ENCODE results near the gene DOK1. TPM values are rescaled to one million over a fixed set of nuclear protein-coding genes. Genes with fewer than 3 reads are reported as not detected.

DOK1 gene
- polyA plus RNA-seq, 3 donors = 48.0 to 53.6 (median 49.3) TPM

GRCh38 chr2:74522516-74522915 is 32.0 kb upstream of the DOK1 start:
- no peak overlapping the region for H3K4me3 ChIP-seq (replicated peaks in 1 of 3; ENCODE audit: low read depth in 2 of 3, low read length in 3 of 3)
- TF ChIP-seq CTCF (IDR thresholded peaks at IDR 0.05) = no peak
- no peak overlapping the region for H3K4me3 Mint-ChIP-seq
- no peak overlapping the region for H2AFZ ChIP-seq (ENCODE audit: insufficient read depth, low read depth, low read length, poor library complexity, severe bottlenecking)
- no peak overlapping the region for H3K4me2 ChIP-seq (replicated peaks; ENCODE audit: extremely low read depth, low read length, poor library complexity, severe bottlenecking)
- peaks cover 47 to 50% (median 49%) of the 10 kb centered on the region in 3 donors for H3K27me3 Mint-ChIP-seq (ENCODE audit: low read depth in 3 of 3)
- H3K79me2 ChIP-seq (ENCODE audit: insufficient read depth, low read length) = peaks cover under 1% of the 10 kb centered on the region
- H3K4me1 ChIP-seq (ENCODE audit: control insufficient read depth in 1 of 2, insufficient read depth in 2 of 2, low read length in 2 of 2) = peaks cover 5 to 13% of the 10 kb centered on the region in 2 donors
- peaks cover 0 to 6% of the 10 kb centered on the region in 2 donors for H3K9me3 ChIP-seq (replicated peaks in 1 of 2; ENCODE audit: control insufficient read depth in 1 of 2, insufficient read depth in 1 of 2, low read length in 2 of 2)
- peaks cover 0 to 11% (median 1%) of the 10 kb centered on the region in 7 donors for H3K9me3 Mint-ChIP-seq
- H3K27me3 ChIP-seq (ENCODE audit: control insufficient read depth in 2 of 2, insufficient read depth in 2 of 2, low read length in 2 of 2) = peaks cover 23 to 35% of the 10 kb centered on the region in 2 donors
- DNase-seq = no peak
- no peak overlapping the region for H3K9ac ChIP-seq (ENCODE audit: insufficient read depth, low read length, poor library complexity, severe bottlenecking)
- peaks cover 11% of the 10 kb centered on the region for H4K20me1 ChIP-seq (ENCODE audit: insufficient read depth, low read length)
- H3K27ac Mint-ChIP-seq = no peak overlapping the region
- WGBS (ENCODE audit: insufficient coverage) = 89% methylated on average over 3 of the region's 3 CpGs
- H3K36me3 ChIP-seq (replicated peaks in 1 of 2; ENCODE audit: control insufficient read depth in 1 of 2, insufficient read depth in 2 of 2, low read length in 2 of 2) = peaks cover 11 to 17% of the 10 kb centered on the region in 2 donors
- no peak overlapping the region for H3K27ac ChIP-seq (ENCODE audit: low read depth in 1 of 2, low read length in 2 of 2)
- intact Hi-C loops (cut with micrococcal nuclease) = no loop called here
- H3K4me1 Mint-ChIP-seq = peaks cover 16% of the 10 kb centered on the region
- H3K36me3 Mint-ChIP-seq = peaks cover 20 to 28% of the 10 kb centered on the region in 2 donors

- intact Hi-C loops (cut with micrococcal nuclease) = no loop called here
- H3K79me2 ChIP-seq (ENCODE audit: insufficient read depth, low read length) = peaks cover 15% of the 10 kb centered on the region
- peaks cover 9 to 20% of the 10 kb centered on the region in 2 donors for H3K27me3 ChIP-seq (ENCODE audit: control insufficient read depth in 2 of 2, insufficient read depth in 2 of 2, low read length in 2 of 2)
- Mint-ChIP-seq H3K27me3 (ENCODE audit: low read depth in 3 of 3) (peaks cover 32 to 35% (median 34%) of the 10 kb centered on the region in 3 donors), H3K9me3 (peaks cover 0 to 11% (median 1%) of the 10 kb centered on the region in 7 donors), H3K4me3 (no peak overlapping the region), H3K4me1 (peaks cover 25% of the 10 kb centered on the region), H3K36me3 (peaks cover 24 to 37% of the 10 kb centered on the region in 2 donors), H3K27ac (no peak overlapping the region)
- no peak overlapping the region for H3K4me3 ChIP-seq (replicated peaks in 1 of 3; ENCODE audit: low read depth in 2 of 3, low read length in 3 of 3)
- peaks cover 17 to 25% of the 10 kb centered on the region in 2 donors for H3K36me3 ChIP-seq (replicated peaks in 1 of 2; ENCODE audit: control insufficient read depth in 1 of 2, insufficient read depth in 2 of 2, low read length in 2 of 2)
- peaks cover 24% of the 10 kb centered on the region for H4K20me1 ChIP-seq (ENCODE audit: insufficient read depth, low read length)
- WGBS (ENCODE audit: insufficient coverage) = 91% methylated on average over 4 of the region's 9 CpGs
- DNase-seq = no peak
- H3K4me2 ChIP-seq (replicated peaks; ENCODE audit: extremely low read depth, low read length, poor library complexity, severe bottlenecking) = no peak overlapping the region
- H3K9ac ChIP-seq (ENCODE audit: insufficient read depth, low read length, poor library complexity, severe bottlenecking) = no peak overlapping the region
- peaks cover 0 to 6% of the 10 kb centered on the region in 2 donors for H3K9me3 ChIP-seq (replicated peaks in 1 of 2; ENCODE audit: control insufficient read depth in 1 of 2, insufficient read depth in 1 of 2, low read length in 2 of 2)
- H3K27ac ChIP-seq (ENCODE audit: low read depth in 1 of 2, low read length in 2 of 2) = no peak overlapping the region
- no peak overlapping the region for H2AFZ ChIP-seq (ENCODE audit: insufficient read depth, low read depth, low read length, poor library complexity, severe bottlenecking)
- no peak for TF ChIP-seq CTCF (IDR thresholded peaks at IDR 0.05)
- peaks cover 15 to 25% of the 10 kb centered on the region in 2 donors for H3K4me1 ChIP-seq (ENCODE audit: control insufficient read depth in 1 of 2, insufficient read depth in 2 of 2, low read length in 2 of 2)
These were observed 30.5 kb upstream of the DOK1 start for GRCh38 chr2:74524005-74524404.

All from CD14-positive monocyte (primary cell).